Measurements from ENCODE around the gene IWS1. TPM values are rescaled to one million over a fixed set of nuclear protein-coding genes. Genes with fewer than 3 reads are reported as not detected.
A peak's percentile ranks its signal among the peaks of the same experiment; 100 is the strongest.

The IWS1 gene
- total RNA-seq, 2 donors from 2014 or later: 91.4 to 107 TPM

GRCh38 chr2:127567351-127567854, 41.1 kb upstream of the IWS1 start:
- no peaks in the 10 kb centered on the region for H3K4me1 ChIP-seq (ENCODE audit: control insufficient read depth, insufficient read depth, low read length)
- no peak overlapping the region for H3K4me3 Mint-ChIP-seq
- H3K4me1 Mint-ChIP-seq: peaks cover 7% of the 10 kb centered on the region
- no peak for DNase-seq
- H3K36me3 Mint-ChIP-seq (ENCODE audit: low read depth): no peaks in the 10 kb centered on the region
- WGBS, 2 experiments (ENCODE audit: insufficient coverage in 1 of 2, insufficient read length in 1 of 2): 86 to 96% methylated on average over 4 to 5 of the region's 5 CpGs
- no peak overlapping the region for H3K27ac ChIP-seq (ENCODE audit: low read depth, low read length)
- no peak overlapping the region for H3K9ac ChIP-seq (ENCODE audit: extremely low read depth, low read length, poor library complexity, severe bottlenecking)
- H3K27ac Mint-ChIP-seq: no peak overlapping the region
- peaks cover 2% of the 10 kb centered on the region for H3K9me3 Mint-ChIP-seq
- H3K4me3 ChIP-seq (ENCODE audit: low read length): no peak overlapping the region
- H3K27me3 Mint-ChIP-seq (ENCODE audit: insufficient read depth): no peaks in the 10 kb centered on the region
- H3K36me3 ChIP-seq (ENCODE audit: control insufficient read depth, insufficient read depth, low read length): no peaks in the 10 kb centered on the region
- H3K27me3 ChIP-seq (ENCODE audit: control insufficient read depth, insufficient read depth, low read length, poor library complexity, severe bottlenecking): no peaks in the 10 kb centered on the region
- no peak for TF ChIP-seq CTCF (conservative IDR thresholded peaks at IDR 0.05)
- H3K9me3 ChIP-seq (ENCODE audit: control insufficient read depth, low read length): no peaks in the 10 kb centered on the region

DNA sequence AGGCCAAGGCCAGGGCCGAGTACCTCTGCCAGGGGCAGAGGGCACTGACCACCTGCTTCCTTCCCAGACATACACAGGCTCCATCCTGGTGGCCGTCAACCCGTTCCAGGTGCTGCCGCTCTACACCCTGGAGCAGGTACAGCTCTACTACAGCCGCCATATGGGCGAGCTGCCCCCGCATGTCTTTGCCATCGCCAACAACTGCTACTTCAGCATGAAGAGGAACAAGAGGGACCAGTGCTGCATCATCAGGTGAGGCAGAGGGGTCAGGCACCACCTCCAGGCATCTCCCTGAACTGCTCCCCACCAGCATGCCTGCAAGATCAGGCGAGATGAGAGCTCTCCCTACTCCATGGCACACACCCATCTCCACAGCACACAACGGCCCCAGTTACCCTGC, 40.3 kb upstream of the IWS1 start:
- TF ChIP-seq CTCF (conservative IDR thresholded peaks at IDR 0.05): peak; percentile 65

DNA sequence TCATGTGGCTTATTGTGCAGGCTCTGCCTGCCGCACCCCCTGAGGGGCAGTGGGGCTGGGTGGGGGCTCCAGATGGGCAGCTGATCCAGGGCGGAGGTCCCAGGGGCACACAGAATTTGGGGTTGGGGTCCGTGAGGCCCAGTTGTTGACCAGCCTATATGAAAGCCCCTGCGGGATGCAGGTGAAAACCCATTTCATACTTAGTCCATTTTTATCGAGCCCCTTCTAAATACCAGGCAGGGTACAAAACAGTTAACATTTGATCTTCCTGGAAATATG, 39.8 kb upstream of the IWS1 start:
- Mint-ChIP-seq H3K36me3 (ENCODE audit: low read depth) (no peaks in the 10 kb centered on the region), H3K4me3 (no peak overlapping the region), H3K9me3 (peaks cover 2% of the 10 kb centered on the region), H3K27me3 (ENCODE audit: insufficient read depth) (no peaks in the 10 kb centered on the region), H3K4me1 (peaks cover 7% of the 10 kb centered on the region), H3K27ac (no peak overlapping the region)
- TF ChIP-seq CTCF (conservative IDR thresholded peaks at IDR 0.05): no peak
- Histone ChIP-seq H3K4me3 (ENCODE audit: low read length) (no peak overlapping the region), H3K9ac (ENCODE audit: extremely low read depth, low read length, poor library complexity, severe bottlenecking) (no peak overlapping the region), H3K27me3 (ENCODE audit: control insufficient read depth, insufficient read depth, low read length, poor library complexity, severe bottlenecking) (no peaks in the 10 kb centered on the region), H3K27ac (ENCODE audit: low read depth, low read length) (no peak overlapping the region), H3K36me3 (ENCODE audit: control insufficient read depth, insufficient read depth, low read length) (no peaks in the 10 kb centered on the region), H3K4me1 (ENCODE audit: control insufficient read depth, insufficient read depth, low read length) (no peaks in the 10 kb centered on the region), H3K9me3 (ENCODE audit: control insufficient read depth, low read length) (no peaks in the 10 kb centered on the region)
- DNase-seq: no peak
- 87 to 97% methylated on average over 5 of the region's 5 CpGs for WGBS, 2 experiments (ENCODE audit: insufficient coverage in 1 of 2, insufficient read length in 1 of 2)

More for the DNA sequence above, 40.3 kb upstream of the IWS1 start:
- no peaks in the 10 kb centered on the region for H3K9me3 ChIP-seq (ENCODE audit: control insufficient read depth, low read length)
- Mint-ChIP-seq H3K36me3 (ENCODE audit: low read depth) (no peaks in the 10 kb centered on the region), H3K9me3 (peaks cover 2% of the 10 kb centered on the region), H3K27me3 (ENCODE audit: insufficient read depth) (no peaks in the 10 kb centered on the region), H3K4me3 (no peak overlapping the region), H3K27ac (no peak overlapping the region), H3K4me1 (peaks cover 7% of the 10 kb centered on the region)
- 89% methylated on average over 5 to 10 of the region's 10 CpGs for WGBS, 2 experiments (ENCODE audit: insufficient coverage in 1 of 2, insufficient read length in 1 of 2)
- peak; percentile 59 for DNase-seq
- H3K4me3 ChIP-seq (ENCODE audit: low read length): no peak overlapping the region
- H3K36me3 ChIP-seq (ENCODE audit: control insufficient read depth, insufficient read depth, low read length): no peaks in the 10 kb centered on the region
- H3K9ac ChIP-seq (ENCODE audit: extremely low read depth, low read length, poor library complexity, severe bottlenecking): no peak overlapping the region
- no peaks in the 10 kb centered on the region for H3K4me1 ChIP-seq (ENCODE audit: control insufficient read depth, insufficient read depth, low read length)
- no peak overlapping the region for H3K27ac ChIP-seq (ENCODE audit: low read depth, low read length)
- H3K27me3 ChIP-seq (ENCODE audit: control insufficient read depth, insufficient read depth, low read length, poor library complexity, severe bottlenecking): no peaks in the 10 kb centered on the region
